Fibroblast of lung (primary cell): Measurements from ENCODE around the gene TARBP2. TPM values are rescaled to one million over a fixed set of nuclear protein-coding genes. Genes with fewer than 3 reads are reported as not detected.

ENCODE experiments used
- DNase-seq, 2 donors: peaks; one replicate each; pipeline versions ENCODE4 v3.0.0 to v3.0.0-alpha.2; 2010; ENCODE audit warnings: low read depth in 2 of 2
- H2AFZ ChIP-seq: 2 replicates; pipeline ENCODE4 v1.5.1; 2012; ENCODE audit warnings: low read length, control low read depth, inconsistent platforms
- H3K27ac ChIP-seq: 2 replicates; pipeline ENCODE4 v1.5.1; 2011; ENCODE audit warnings: low read length, control low read depth; ENCODE audit not compliant: insufficient read depth
- H3K27me3 ChIP-seq: 2 replicates; pipeline ENCODE4 v1.5.1; 2011; ENCODE audit warnings: mild to moderate bottlenecking, low read length; ENCODE audit not compliant: control insufficient read depth, insufficient read depth
- H3K36me3 ChIP-seq: 2 replicates; pipeline ENCODE4 v1.5.1; 2011; ENCODE audit warnings: low read length; ENCODE audit not compliant: control insufficient read depth, insufficient read depth
- H3K4me1 ChIP-seq: 2 replicates; pipeline ENCODE4 v1.5.1; 2011; ENCODE audit warnings: low read length; ENCODE audit not compliant: control insufficient read depth, insufficient read depth; ENCODE audit errors: extremely low read depth
- H3K4me2 ChIP-seq: 2 replicates; pipeline ENCODE4 v1.5.1; 2011; ENCODE audit warnings: low read length, control low read depth; ENCODE audit not compliant: insufficient read depth; ENCODE audit errors: extremely low read depth
- H3K4me3 ChIP-seq, 4 experiments: fragments of 200-600 bp in 1 of 4; sonication (generic) in 1 of 4; replicated peaks in 1 of 4; 2 replicates each; pipeline ENCODE4 v1.5.1; 2011 to 2016; ENCODE audit warnings: low read length in 4 of 4, low read depth in 3 of 4, mild to moderate bottlenecking in 3 of 4, control low read depth in 2 of 4, inconsistent platforms in 1 of 4, mixed read lengths in 1 of 4; ENCODE audit not compliant: insufficient read depth in 1 of 4; ENCODE audit errors: control extremely low read depth in 1 of 4
- H3K79me2 ChIP-seq: 2 replicates; pipeline ENCODE4 v1.5.1; 2012; ENCODE audit warnings: mild to moderate bottlenecking, low read length, inconsistent platforms; ENCODE audit not compliant: control insufficient read depth, insufficient read depth
- H3K9ac ChIP-seq: 2 replicates; pipeline ENCODE4 v1.5.1; 2011; ENCODE audit warnings: mild to moderate bottlenecking, low read length, control low read depth; ENCODE audit not compliant: insufficient read depth
- H3K9me3 ChIP-seq: 2 replicates; pipeline ENCODE4 v1.5.1; 2012; ENCODE audit warnings: low read depth, low read length; ENCODE audit not compliant: control insufficient read depth, insufficient read depth
- H4K20me1 ChIP-seq: 2 replicates; pipeline ENCODE4 v1.5.1; 2011; ENCODE audit warnings: low read length; ENCODE audit not compliant: control insufficient read depth, insufficient read depth; ENCODE audit errors: extremely low read depth
- EZH2 ChIP-seq: IDR thresholded peaks from 2 replicates; pipeline ENCODE4 v1.5.1; 2012; ENCODE audit warnings: low read length, control low read depth, mild to moderate bottlenecking; ENCODE audit errors: missing control alignments
- polyA plus RNA-seq, 2 donors: library from polyadenylated mRNA; depleted of rRNA in 1 of 2; stranded (reverse) in 1 of 2; unstranded in 1 of 2; fragments of >200 nt; gene quantifications; 2 replicates each; pipeline ENCODE4 v1.2.1, GENCODE V29; 2011 to 2012; ENCODE audit warnings: missing spikeins in 1 of 2
- total RNA-seq: library from RNA; depleted of rRNA; stranded (reverse); fragments of >200 nt; gene quantifications from 2 replicates; pipeline ENCODE4 v1.2.1, GENCODE V29; 2014
- TF ChIP-seq, protein P1 (sequence below), 2 donors: IDR thresholded peaks in 1 of 2; conservative IDR thresholded peaks in 1 of 2; 1 replicate in 1 of 2; 2 replicates in 1 of 2; pipeline ENCODE4 v1.5.1; 2011 to 2012; ENCODE audit warnings: low read length in 2 of 2, control low read depth in 1 of 2, inconsistent platforms in 1 of 2, low read depth in 1 of 2, mild to moderate bottlenecking in 1 of 2

The TARBP2 gene
- total and polyA plus RNA-seq, 2 donors (not counting 1 experiment from before 2014, with no cell fraction given), result 19.8 to 39.3 TPM

DNA sequence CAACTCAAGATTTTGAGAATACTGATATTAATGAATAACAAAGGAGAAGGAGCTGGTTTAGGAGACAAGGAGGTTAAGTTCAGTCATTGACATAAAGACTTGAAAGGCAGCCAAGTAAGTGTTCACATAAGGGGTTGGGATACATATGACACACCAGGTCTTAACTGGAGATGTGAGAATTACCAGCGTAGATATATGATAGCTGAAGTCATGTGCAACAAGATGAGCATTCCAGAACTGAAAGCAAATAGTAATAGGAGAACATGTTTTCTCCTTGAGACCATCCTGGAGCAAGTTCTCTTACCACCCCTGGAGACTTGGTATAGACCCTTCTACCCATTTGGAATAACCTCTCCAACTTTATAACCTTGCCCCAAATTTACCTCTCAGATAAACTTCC is 49.5 kb downstream of the TARBP2 start:
- no peaks in the 10 kb centered on the region for H4K20me1 ChIP-seq
- peak; percentile 19 to 51 for DNase-seq
- no peaks in the 10 kb centered on the region for H3K9me3 ChIP-seq
- no peak overlapping the region for H3K27ac ChIP-seq
- no peak for TF ChIP-seq EZH2
- TF ChIP-seq, protein P1, sequence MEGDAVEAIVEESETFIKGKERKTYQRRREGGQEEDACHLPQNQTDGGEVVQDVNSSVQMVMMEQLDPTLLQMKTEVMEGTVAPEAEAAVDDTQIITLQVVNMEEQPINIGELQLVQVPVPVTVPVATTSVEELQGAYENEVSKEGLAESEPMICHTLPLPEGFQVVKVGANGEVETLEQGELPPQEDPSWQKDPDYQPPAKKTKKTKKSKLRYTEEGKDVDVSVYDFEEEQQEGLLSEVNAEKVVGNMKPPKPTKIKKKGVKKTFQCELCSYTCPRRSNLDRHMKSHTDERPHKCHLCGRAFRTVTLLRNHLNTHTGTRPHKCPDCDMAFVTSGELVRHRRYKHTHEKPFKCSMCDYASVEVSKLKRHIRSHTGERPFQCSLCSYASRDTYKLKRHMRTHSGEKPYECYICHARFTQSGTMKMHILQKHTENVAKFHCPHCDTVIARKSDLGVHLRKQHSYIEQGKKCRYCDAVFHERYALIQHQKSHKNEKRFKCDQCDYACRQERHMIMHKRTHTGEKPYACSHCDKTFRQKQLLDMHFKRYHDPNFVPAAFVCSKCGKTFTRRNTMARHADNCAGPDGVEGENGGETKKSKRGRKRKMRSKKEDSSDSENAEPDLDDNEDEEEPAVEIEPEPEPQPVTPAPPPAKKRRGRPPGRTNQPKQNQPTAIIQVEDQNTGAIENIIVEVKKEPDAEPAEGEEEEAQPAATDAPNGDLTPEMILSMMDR (conservative IDR thresholded peaks at IDR 0.05 in 1 of 2, IDR thresholded peaks at IDR 0.05 in 1 of 2; ENCODE audit: low read depth in 1 of 2, low read length in 2 of 2), result no peak
- H3K4me2 ChIP-seq, result no peak overlapping the region
- no peaks in the 10 kb centered on the region for H3K4me1 ChIP-seq
- no peaks in the 10 kb centered on the region for H3K27me3 ChIP-seq
- H2AFZ ChIP-seq, result no peak overlapping the region
- no peak overlapping the region for H3K9ac ChIP-seq
- H3K79me2 ChIP-seq, result no peaks in the 10 kb centered on the region
- no peak overlapping the region for H3K4me3 ChIP-seq
- H3K36me3 ChIP-seq, result peaks cover 5% of the 10 kb centered on the region

DNA sequence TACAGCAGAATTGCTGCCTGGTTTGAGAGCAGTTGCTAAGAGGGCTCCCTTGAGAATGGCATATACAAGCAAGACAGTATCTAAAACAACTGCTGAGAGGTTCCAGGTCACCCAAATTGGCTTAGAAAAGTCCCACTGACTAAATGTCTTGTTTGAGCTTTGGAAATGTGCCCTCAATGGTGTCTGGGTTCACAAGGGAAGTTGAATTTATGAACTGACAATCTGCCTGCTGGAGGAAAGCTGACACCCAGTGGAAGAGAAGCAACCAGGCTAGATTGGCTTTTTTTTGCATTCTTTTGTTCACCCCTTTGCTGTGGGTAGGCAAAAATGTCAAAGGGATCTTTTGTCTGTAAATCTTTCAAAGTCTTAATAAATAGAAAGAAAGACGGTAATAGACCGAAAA is 50.8 kb downstream of the TARBP2 start:
- Histone ChIP-seq H2AFZ (no peak overlapping the region), H3K4me1 (no peaks in the 10 kb centered on the region), H3K79me2 (no peaks in the 10 kb centered on the region), H4K20me1 (no peaks in the 10 kb centered on the region), H3K36me3 (peaks cover 5% of the 10 kb centered on the region), H3K9ac (no peak overlapping the region), H3K4me3 (no peak overlapping the region), H3K27me3 (no peaks in the 10 kb centered on the region), H3K27ac (no peak overlapping the region), H3K9me3 (no peaks in the 10 kb centered on the region), H3K4me2 (no peak overlapping the region)
- DNase-seq, result no peak
- TF ChIP-seq, protein P1 (conservative IDR thresholded peaks at IDR 0.05 in 1 of 2, IDR thresholded peaks at IDR 0.05 in 1 of 2; ENCODE audit: low read depth in 1 of 2, low read length in 2 of 2), result no peak
- no peak for TF ChIP-seq EZH2

DNA sequence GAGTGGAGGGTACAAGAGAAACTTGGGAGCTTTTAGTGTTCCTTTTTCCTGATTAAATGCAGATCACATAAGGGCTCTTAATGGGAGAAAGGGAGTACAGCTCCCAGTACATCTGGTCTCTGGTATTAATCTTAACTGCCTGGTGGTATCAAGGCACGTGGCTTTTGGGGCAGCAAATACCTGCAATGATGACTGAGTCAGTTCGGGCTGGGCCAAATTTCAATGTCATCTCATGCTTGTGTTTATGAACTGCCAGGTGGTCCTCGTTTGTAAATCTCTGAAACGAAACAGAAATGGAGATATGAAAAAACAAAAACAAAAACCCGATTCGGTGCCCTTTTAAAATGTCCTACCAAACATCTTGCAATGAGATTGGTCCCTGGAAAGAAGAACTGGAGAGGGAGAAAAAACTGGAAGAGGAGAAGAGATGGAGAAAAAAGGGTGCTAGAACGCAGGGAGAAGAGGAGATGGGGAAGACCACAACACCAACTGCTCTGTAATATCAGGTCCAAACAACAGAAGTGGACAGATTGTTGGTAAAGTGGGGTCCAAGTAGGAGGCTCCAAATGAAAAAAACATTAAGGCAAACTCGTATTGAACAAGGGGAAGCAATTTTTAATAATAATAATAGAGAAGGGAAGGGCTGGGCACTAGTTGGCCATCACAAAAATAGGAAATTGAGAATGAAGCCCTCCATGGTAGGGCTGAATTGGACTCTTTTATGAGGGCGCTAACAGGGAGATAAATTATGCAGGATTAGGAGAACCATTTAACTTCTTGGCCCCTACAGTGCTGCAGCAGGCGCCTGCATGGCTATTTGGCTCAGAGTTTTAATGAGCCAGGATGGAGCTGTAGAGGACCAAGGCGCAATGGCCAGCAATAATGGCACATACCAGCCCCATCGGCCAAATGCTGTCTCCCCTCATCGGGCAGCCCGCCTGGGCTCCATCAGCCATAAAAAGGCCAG is 51.6 kb downstream of the TARBP2 start:
- Histone ChIP-seq H3K9me3 (no peaks in the 10 kb centered on the region), H3K4me3 (no peak overlapping the region), H3K4me1 (no peaks in the 10 kb centered on the region), H2AFZ (no peak overlapping the region), H3K9ac (no peak overlapping the region), H3K4me2 (no peak overlapping the region), H3K36me3 (peaks cover 5% of the 10 kb centered on the region), H3K79me2 (no peaks in the 10 kb centered on the region), H3K27me3 (no peaks in the 10 kb centered on the region), H4K20me1 (no peaks in the 10 kb centered on the region), H3K27ac (no peak overlapping the region)
- DNase-seq, result no peak
- TF ChIP-seq EZH2, result no peak
- TF ChIP-seq, protein P1 (conservative IDR thresholded peaks at IDR 0.05 in 1 of 2, IDR thresholded peaks at IDR 0.05 in 1 of 2; ENCODE audit: low read depth in 1 of 2, low read length in 2 of 2), result no peak

Other genes with a start within 250 kb of the TARBP2 start
- gene ESPL1, start 233.0 kb upstream of the TARBP2 start, total RNA-seq, result 0.26 and 1.8 TPM in 2 replicates
- 1.4 and 5.8 TPM in 2 replicates for gene ESPL1, start 233.0 kb upstream of the TARBP2 start, polyA plus RNA-seq
- 735 and 788 TPM in 2 replicates for gene PFDN5, start 205.7 kb upstream of the TARBP2 start, total RNA-seq
- gene PFDN5, start 205.7 kb upstream of the TARBP2 start, polyA plus RNA-seq, result 977 and 1,007 TPM in 2 replicates
- 52.0 and 55.7 TPM in 2 replicates for gene MYG1, start 201.6 kb upstream of the TARBP2 start, total RNA-seq
- gene MYG1, start 201.6 kb upstream of the TARBP2 start, polyA plus RNA-seq, result 40.8 and 52.2 TPM in 2 replicates
- gene AAAS, start 179.7 kb upstream of the TARBP2 start, total RNA-seq, result 29.5 and 37.8 TPM in 2 replicates
- gene AAAS, start 179.7 kb upstream of the TARBP2 start, polyA plus RNA-seq, result 34.2 and 50.4 TPM in 2 replicates
- not detected in 2 replicates for gene SP7, start 164.9 kb upstream of the TARBP2 start, total RNA-seq
- gene SP7, start 164.9 kb upstream of the TARBP2 start, polyA plus RNA-seq, result not detected in 2 replicates
- gene SP1, start 121.1 kb upstream of the TARBP2 start, total RNA-seq, result 31.3 and 35.3 TPM in 2 replicates
- gene SP1, start 121.1 kb upstream of the TARBP2 start, polyA plus RNA-seq, result 38.9 and 42.0 TPM in 2 replicates
- not detected in 2 replicates for gene AMHR2, start 77.4 kb upstream of the TARBP2 start, total RNA-seq
- not detected in 2 replicates for gene AMHR2, start 77.4 kb upstream of the TARBP2 start, polyA plus RNA-seq
- gene PRR13, start 59.5 kb upstream of the TARBP2 start, total RNA-seq, result 30.3 and 48.1 TPM in 2 replicates
- 114 and 157 TPM in 2 replicates for gene PRR13, start 59.5 kb upstream of the TARBP2 start, polyA plus RNA-seq
- 251 and 271 TPM in 2 replicates for gene PCBP2, start 49.2 kb upstream of the TARBP2 start, total RNA-seq
- gene PCBP2, start 49.2 kb upstream of the TARBP2 start, polyA plus RNA-seq, result 315 and 374 TPM in 2 replicates
- gene MAP3K12, start 1.8 kb upstream of the TARBP2 start, total RNA-seq, result 37.8 and 40.8 TPM in 2 replicates
- 31.2 and 31.6 TPM in 2 replicates for gene MAP3K12, start 1.8 kb upstream of the TARBP2 start, polyA plus RNA-seq
- gene NPFF, start 6.2 kb downstream of the TARBP2 start, total RNA-seq, result not detected in 2 replicates
- not detected in 2 replicates for gene NPFF, start 6.2 kb downstream of the TARBP2 start, polyA plus RNA-seq
- 7.4 and 11.4 TPM in 2 replicates for gene ATF7, start 125.1 kb downstream of the TARBP2 start, total RNA-seq
- gene ATF7, start 125.1 kb downstream of the TARBP2 start, polyA plus RNA-seq, result 24.7 and 27.4 TPM in 2 replicates
- 148 and 169 TPM in 2 replicates for gene ATP5MC2, start 174.8 kb downstream of the TARBP2 start, total RNA-seq
- gene ATP5MC2, start 174.8 kb downstream of the TARBP2 start, polyA plus RNA-seq, result 232 and 372 TPM in 2 replicates
- 116 and 118 TPM in 2 replicates for gene CALCOCO1, start 226.2 kb downstream of the TARBP2 start, total RNA-seq
- gene CALCOCO1, start 226.2 kb downstream of the TARBP2 start, polyA plus RNA-seq, result 74.6 and 125 TPM in 2 replicates